ENCODE data around the gene PALMD.

PALMD gene

GRCh38 chr1:99697580-99697979 is 51.7 kb downstream of the PALMD start:
- DNase-seq (ENCODE audit: low spot score), result no peak

- DNase-seq (ENCODE audit: low spot score), result no peak
Observed at GRCh38 chr1:99700020-99700419, 54.1 kb downstream of the PALMD start.

GRCh38 chr1:99702221-99702620 is 56.3 kb downstream of the PALMD start:
- DNase-seq (ENCODE audit: low spot score), result no peak

- no peak for DNase-seq (ENCODE audit: low spot score)
Observed at GRCh38 chr1:99704356-99704816, 58.5 kb downstream of the PALMD start.

- DNase-seq (ENCODE audit: low spot score), result no peak
Observed at GRCh38 chr1:99705385-99705784, 59.5 kb downstream of the PALMD start.

GRCh38 chr1:99707535-99708142 is 61.7 kb downstream of the PALMD start:
- peak; percentile 65 for DNase-seq (ENCODE audit: low spot score)

- no peak for DNase-seq (ENCODE audit: low spot score)
Observed at GRCh38 chr1:99710994-99711393, 65.1 kb downstream of the PALMD start.

GRCh38 chr1:99713006-99713405 is 67.1 kb downstream of the PALMD start:
- DNase-seq (ENCODE audit: low spot score), result no peak

- no peak for DNase-seq (ENCODE audit: low spot score)
Observed at GRCh38 chr1:99717005-99717404, 71.1 kb downstream of the PALMD start.

- DNase-seq (ENCODE audit: low spot score), result no peak
Observed at GRCh38 chr1:99723251-99723650, 77.3 kb downstream of the PALMD start.

- DNase-seq (ENCODE audit: low spot score), result no peak
Observed at GRCh38 chr1:99725996-99726395, 80.1 kb downstream of the PALMD start.

GRCh38 chr1:99726407-99726806 is 80.5 kb downstream of the PALMD start:
- no peak for DNase-seq (ENCODE audit: low spot score)

- no peak for DNase-seq (ENCODE audit: low spot score)
Observed at GRCh38 chr1:99726818-99727217, 80.9 kb downstream of the PALMD start.

GRCh38 chr1:99727575-99728185 is 81.8 kb downstream of the PALMD start:
- DNase-seq (ENCODE audit: low spot score), result no peak

GRCh38 chr1:99728494-99729235 is 82.8 kb downstream of the PALMD start:
- DNase-seq (ENCODE audit: low spot score), result no peak

GRCh38 chr1:99731384-99731783 is 85.5 kb downstream of the PALMD start:
- DNase-seq (ENCODE audit: low spot score), result peak; percentile 54

GRCh38 chr1:99735852-99736251 is 89.9 kb downstream of the PALMD start:
- DNase-seq (ENCODE audit: low spot score), result no peak

GRCh38 chr1:99737016-99737415 is 91.1 kb downstream of the PALMD start:
- peak; percentile 11 for DNase-seq (ENCODE audit: low spot score)

- no peak for DNase-seq (ENCODE audit: low spot score)
Observed at GRCh38 chr1:99738858-99739465, 93.0 kb downstream of the PALMD start.

GRCh38 chr1:99740141-99740540 is 94.2 kb downstream of the PALMD start:
- DNase-seq (ENCODE audit: low spot score), result no peak
